ENCODE measurements around the gene SEMA3C. TPM values are rescaled to one million over a fixed set of nuclear protein-coding genes. Genes with fewer than 3 reads are reported as not detected.

Gene SEMA3C
- total RNA-seq, 2 experiments from 2014 or later, result 0.08 TPM

GRCh38 chr7:80882213-80882801, 36.5 kb downstream of the SEMA3C start:
- Mint-ChIP-seq H3K4me3 (no peak overlapping the region), H3K9me3 (peaks cover 3% of the 10 kb centered on the region), H3K4me1 (ENCODE audit: low read depth) (no peaks in the 10 kb centered on the region), H3K36me3 (ENCODE audit: low read depth) (no peaks in the 10 kb centered on the region), H3K27ac (no peak overlapping the region), H3K27me3 (no peaks in the 10 kb centered on the region)
- DNase-seq (no peak), ATAC-seq (ENCODE audit: poor library complexity) (no peak)
- H3K27me3 ChIP-seq (ENCODE audit: control insufficient read depth in 1 of 2, insufficient read depth in 2 of 2, low read length in 2 of 2), result no peaks in the 10 kb centered on the region
- no peak overlapping the region for H3K27ac ChIP-seq (ENCODE audit: low read depth in 1 of 2, low read length in 2 of 2)
- peaks cover 0 to 4% of the 10 kb centered on the region in 2 experiments for H3K9me3 ChIP-seq (ENCODE audit: control insufficient read depth in 1 of 2, insufficient read depth in 1 of 2, low read length in 2 of 2)
- intact Hi-C loops (cut with DNase I, micrococcal nuclease), result no loop called here
- ChIA-PET CTCF (no interaction called here), POLR2A (interaction anchor here (0.6 kb wide), 1 partner anchor 345 kb away, joined by 3 read pairs; no protein-coding TSS in a partner anchor)
- no peaks in the 10 kb centered on the region for H3K4me1 ChIP-seq (ENCODE audit: insufficient read depth, low read length)
- H3K36me3 ChIP-seq (ENCODE audit: insufficient read depth, low read length), result no peaks in the 10 kb centered on the region
- TF ChIP-seq, protein P1, sequence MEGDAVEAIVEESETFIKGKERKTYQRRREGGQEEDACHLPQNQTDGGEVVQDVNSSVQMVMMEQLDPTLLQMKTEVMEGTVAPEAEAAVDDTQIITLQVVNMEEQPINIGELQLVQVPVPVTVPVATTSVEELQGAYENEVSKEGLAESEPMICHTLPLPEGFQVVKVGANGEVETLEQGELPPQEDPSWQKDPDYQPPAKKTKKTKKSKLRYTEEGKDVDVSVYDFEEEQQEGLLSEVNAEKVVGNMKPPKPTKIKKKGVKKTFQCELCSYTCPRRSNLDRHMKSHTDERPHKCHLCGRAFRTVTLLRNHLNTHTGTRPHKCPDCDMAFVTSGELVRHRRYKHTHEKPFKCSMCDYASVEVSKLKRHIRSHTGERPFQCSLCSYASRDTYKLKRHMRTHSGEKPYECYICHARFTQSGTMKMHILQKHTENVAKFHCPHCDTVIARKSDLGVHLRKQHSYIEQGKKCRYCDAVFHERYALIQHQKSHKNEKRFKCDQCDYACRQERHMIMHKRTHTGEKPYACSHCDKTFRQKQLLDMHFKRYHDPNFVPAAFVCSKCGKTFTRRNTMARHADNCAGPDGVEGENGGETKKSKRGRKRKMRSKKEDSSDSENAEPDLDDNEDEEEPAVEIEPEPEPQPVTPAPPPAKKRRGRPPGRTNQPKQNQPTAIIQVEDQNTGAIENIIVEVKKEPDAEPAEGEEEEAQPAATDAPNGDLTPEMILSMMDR (IDR thresholded peaks at IDR 0.05), result no peak
- no peak overlapping the region for H3K4me3 ChIP-seq (ENCODE audit: low read length)

- no peaks in the 10 kb centered on the region for H3K27me3 Mint-ChIP-seq
Measured at GRCh38 chr7:80881351-80881900, 37.4 kb downstream of the SEMA3C start.

GRCh38 chr7:80879849-80880248, 39.0 kb downstream of the SEMA3C start:
- no peaks in the 10 kb centered on the region for H3K27me3 Mint-ChIP-seq
- ChIA-PET CTCF (no interaction called here), POLR2A (no interaction called here)
- H3K9me3 ChIP-seq (ENCODE audit: control insufficient read depth in 1 of 2, insufficient read depth in 1 of 2, low read length in 2 of 2), result peaks cover 0 to 4% of the 10 kb centered on the region in 2 experiments
- intact Hi-C loops (cut with DNase I, micrococcal nuclease), result no loop called here
- no peaks in the 10 kb centered on the region for H3K36me3 ChIP-seq (ENCODE audit: insufficient read depth, low read length)
- H3K36me3 Mint-ChIP-seq (ENCODE audit: low read depth), result no peaks in the 10 kb centered on the region
- H3K4me3 Mint-ChIP-seq, result no peak overlapping the region
- H3K4me3 ChIP-seq (ENCODE audit: low read length), result no peak overlapping the region
- no peaks in the 10 kb centered on the region for H3K27me3 ChIP-seq (ENCODE audit: control insufficient read depth in 1 of 2, insufficient read depth in 2 of 2, low read length in 2 of 2)
- no peaks in the 10 kb centered on the region for H3K4me1 ChIP-seq (ENCODE audit: insufficient read depth, low read length)
- DNase-seq (no peak), ATAC-seq (ENCODE audit: poor library complexity) (no peak)
- H3K27ac Mint-ChIP-seq, result no peak overlapping the region
- H3K4me1 Mint-ChIP-seq (ENCODE audit: low read depth), result no peaks in the 10 kb centered on the region
- peaks cover 3% of the 10 kb centered on the region for H3K9me3 Mint-ChIP-seq
- H3K27ac ChIP-seq (ENCODE audit: low read depth in 1 of 2, low read length in 2 of 2), result no peak overlapping the region
- TF ChIP-seq, protein P1 (IDR thresholded peaks at IDR 0.05), result no peak

More at GRCh38 chr7:80881351-80881900, 37.4 kb downstream of the SEMA3C start:
- no peak overlapping the region for H3K27ac Mint-ChIP-seq
- H3K4me1 Mint-ChIP-seq (ENCODE audit: low read depth), result no peaks in the 10 kb centered on the region
- no peak overlapping the region for H3K4me3 Mint-ChIP-seq
- CTCF ChIA-PET, result no interaction called here
- ATAC-seq (ENCODE audit: poor library complexity) (no peak), DNase-seq (no peak)
- Histone ChIP-seq H3K27me3 (ENCODE audit: control insufficient read depth in 1 of 2, insufficient read depth in 2 of 2, low read length in 2 of 2) (no peaks in the 10 kb centered on the region), H3K36me3 (ENCODE audit: insufficient read depth, low read length) (no peaks in the 10 kb centered on the region), H3K9me3 (ENCODE audit: control insufficient read depth in 1 of 2, insufficient read depth in 1 of 2, low read length in 2 of 2) (peaks cover 0 to 4% of the 10 kb centered on the region in 2 experiments), H3K27ac (ENCODE audit: low read depth in 1 of 2, low read length in 2 of 2) (no peak overlapping the region), H3K4me3 (ENCODE audit: low read length) (no peak overlapping the region), H3K4me1 (ENCODE audit: insufficient read depth, low read length) (no peaks in the 10 kb centered on the region)
- no peaks in the 10 kb centered on the region for H3K36me3 Mint-ChIP-seq (ENCODE audit: low read depth)
- H3K9me3 Mint-ChIP-seq, result peaks cover 3% of the 10 kb centered on the region
- POLR2A ChIA-PET, result no interaction called here
- TF ChIP-seq, protein P1 (IDR thresholded peaks at IDR 0.05), result no peak
- intact Hi-C loops (cut with DNase I, micrococcal nuclease), result no loop called here

All from CD4-positive, alpha-beta T cell (primary cell).